HT-29 (cell line): ENCODE measurements around the gene VIPR2. TPM values are rescaled to one million over a fixed set of nuclear protein-coding genes. Genes with fewer than 3 reads are reported as not detected.

ENCODE experiments used
- DNase-seq: peaks from one replicate; pipeline ENCODE4 v3.0.0-alpha.2; 2015; ENCODE audit warnings: low spot score
- total RNA-seq: library from RNA; depleted of rRNA; stranded (reverse); fragments of >200 nt; shearing (Covaris generic); gene quantifications from 2 replicates; pipeline ENCODE4 v1.2.3, GENCODE V29; 2014

The VIPR2 gene
- total RNA-seq, 1 experiment from 2014 or later, result not detected

DNA sequence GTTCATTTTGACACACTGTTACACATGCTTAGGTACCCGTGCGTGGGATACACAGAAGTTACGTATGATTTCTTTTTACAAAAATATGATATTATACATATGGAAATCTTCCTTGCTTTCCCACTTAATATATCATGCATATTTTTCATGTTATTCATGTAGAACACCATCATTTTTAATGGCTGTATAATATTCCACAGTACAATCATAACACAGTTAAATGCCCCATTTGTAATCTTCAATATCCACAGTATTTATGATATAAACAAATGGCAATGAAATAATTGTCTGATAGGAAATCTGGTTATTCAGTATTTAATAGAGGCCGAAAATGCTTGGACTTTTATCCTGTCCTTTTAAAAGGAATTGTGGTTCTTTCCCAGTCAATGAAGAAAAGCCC, 23.2 kb downstream of the VIPR2 start:
- DNase-seq, result no peak

DNA sequence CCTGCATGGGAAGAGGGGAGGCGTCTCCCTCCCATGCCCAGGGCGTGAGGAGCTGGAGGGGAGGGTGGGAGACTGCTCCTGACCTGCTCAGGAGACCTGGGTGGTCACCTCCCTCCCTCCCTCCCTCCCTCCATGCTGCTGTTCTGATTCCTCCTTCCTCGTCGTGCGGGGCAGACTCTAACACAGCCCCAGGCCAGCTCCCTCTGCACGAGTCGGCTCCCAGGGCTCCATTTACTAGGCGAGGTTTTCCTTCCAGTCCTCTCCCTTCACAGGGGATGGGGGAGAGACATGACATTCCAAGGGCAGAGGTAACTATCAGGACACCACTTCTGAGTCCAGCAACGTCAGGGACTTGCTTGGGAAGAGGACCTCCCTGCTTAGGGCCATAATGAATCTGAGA, 23.6 kb downstream of the VIPR2 start:
- DNase-seq, result no peak

DNA sequence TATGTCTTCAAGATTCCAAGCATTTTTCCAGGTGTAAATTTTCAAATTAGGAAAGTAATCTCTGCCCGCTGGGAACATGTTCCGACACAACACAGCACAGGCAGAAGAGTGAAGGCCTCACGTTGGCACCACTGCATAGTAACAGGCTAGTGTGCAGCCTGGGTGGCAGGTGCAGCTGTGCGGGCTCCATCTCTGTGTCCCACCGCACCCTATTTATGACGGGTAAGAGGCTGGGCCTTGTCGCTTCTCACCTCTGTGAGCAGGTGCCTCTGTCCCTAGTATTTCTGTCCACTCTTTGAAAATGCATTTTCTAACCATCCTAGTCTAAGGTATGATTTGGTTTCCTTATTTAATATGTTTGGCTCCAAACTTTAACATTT, 24.1 kb downstream of the VIPR2 start:
- DNase-seq, result no peak

DNA sequence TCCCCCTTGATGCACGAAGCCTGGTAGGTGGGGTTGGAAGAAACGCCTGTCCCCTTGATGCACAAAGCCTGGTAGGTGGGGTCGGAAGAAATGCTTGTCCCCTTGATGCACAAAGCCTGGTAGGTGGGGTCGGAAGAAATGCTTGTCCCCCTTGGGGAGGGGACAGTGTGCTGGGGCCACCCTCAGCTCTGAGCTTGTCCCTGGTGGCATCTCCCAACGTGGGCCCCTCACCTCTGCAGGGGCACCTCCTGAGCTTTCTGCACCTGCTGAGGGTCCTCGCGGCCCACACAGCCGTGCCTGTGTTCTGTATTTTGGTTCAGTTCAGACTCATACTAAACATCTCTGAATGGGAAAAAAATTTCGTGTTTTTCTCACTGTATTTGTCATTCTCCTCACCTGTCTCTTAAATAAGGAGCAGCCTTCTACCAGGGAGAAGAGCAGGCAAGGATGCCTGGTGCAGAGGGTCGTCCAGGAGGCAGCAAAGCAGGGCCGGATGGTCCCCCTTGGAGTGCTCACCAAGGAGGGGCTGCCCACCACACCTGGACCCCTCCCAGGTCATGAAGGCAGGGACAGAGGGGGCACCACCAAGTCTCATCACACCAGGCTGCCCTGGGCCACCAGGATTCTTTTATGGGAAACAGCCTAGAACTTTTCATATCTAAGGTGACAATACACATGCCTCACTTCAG, 24.7 kb downstream of the VIPR2 start:
- DNase-seq, result no peak

DNA sequence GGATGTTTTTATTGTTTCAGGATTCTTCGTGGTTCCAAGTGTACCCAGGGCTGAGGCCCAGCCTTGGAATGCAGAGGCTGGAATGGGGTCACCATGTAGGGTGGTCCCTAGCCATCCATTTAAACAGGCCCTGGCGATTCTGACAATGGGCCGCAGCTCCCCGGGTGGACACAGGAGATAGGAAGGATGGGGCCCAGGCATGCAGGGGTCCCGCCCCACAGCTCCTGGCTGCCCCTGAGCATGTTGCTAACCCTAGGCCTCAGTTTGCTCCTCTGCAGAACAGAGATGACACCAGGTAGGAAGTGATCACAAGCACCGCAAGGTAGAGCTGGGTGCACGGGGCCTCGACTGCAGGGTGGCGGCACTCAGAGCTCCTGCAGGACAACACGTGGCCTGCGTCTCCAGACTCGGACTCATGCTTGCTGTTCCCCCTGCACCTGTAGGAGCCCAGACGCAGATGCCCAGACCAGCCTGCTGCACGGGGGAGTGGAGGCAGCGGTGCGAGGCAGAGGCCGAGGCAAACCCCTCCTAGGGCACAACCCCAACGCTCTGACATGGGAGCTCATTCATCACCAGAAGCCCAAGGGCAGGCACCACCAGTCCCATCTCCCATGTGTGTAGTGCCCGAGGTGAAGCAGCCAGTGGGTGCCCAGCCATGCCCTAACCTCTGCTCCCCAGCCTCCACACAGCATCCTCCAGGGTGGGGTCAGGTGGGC, 25.5 kb downstream of the VIPR2 start:
- DNase-seq, result no peak

DNA sequence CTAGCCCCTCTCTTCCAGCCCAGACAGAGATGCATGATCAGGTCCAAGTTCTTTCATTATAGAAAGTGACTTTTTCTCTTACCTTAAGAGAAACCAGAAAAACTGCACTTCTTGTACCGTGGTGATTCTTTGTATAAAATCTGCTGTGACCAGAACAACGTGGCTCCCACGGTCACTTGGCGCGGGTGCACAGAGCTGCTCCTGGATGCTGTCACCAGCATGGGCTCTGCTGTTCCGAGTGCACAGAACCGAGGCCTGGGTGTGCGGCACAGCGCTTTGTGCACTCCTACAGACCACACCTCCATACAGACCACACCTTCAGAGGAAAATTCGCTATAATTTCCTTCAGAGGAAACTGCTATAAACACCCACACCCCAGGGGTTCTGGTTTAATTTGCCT, 26.0 kb downstream of the VIPR2 start:
- no peak for DNase-seq

DNA sequence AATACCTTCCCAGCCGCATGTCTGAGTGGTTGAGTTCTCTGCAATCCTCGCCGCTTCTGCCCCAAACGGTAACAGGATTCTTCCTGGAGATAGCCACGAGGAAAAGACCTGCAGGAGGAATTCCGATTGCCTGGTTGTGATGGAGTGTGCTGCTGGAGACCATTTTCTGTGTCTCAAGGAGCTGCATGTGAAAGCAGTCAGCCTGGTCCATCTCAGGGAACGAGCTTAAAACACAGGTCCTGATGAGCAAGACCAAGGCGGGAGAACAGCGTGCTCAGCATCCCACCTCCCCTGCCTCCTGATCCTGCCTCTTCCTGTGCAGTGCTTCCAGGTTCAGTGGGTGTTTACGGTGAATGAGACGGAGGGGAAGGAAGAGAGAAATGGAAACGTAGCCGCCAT, 26.5 kb downstream of the VIPR2 start:
- no peak for DNase-seq

DNA sequence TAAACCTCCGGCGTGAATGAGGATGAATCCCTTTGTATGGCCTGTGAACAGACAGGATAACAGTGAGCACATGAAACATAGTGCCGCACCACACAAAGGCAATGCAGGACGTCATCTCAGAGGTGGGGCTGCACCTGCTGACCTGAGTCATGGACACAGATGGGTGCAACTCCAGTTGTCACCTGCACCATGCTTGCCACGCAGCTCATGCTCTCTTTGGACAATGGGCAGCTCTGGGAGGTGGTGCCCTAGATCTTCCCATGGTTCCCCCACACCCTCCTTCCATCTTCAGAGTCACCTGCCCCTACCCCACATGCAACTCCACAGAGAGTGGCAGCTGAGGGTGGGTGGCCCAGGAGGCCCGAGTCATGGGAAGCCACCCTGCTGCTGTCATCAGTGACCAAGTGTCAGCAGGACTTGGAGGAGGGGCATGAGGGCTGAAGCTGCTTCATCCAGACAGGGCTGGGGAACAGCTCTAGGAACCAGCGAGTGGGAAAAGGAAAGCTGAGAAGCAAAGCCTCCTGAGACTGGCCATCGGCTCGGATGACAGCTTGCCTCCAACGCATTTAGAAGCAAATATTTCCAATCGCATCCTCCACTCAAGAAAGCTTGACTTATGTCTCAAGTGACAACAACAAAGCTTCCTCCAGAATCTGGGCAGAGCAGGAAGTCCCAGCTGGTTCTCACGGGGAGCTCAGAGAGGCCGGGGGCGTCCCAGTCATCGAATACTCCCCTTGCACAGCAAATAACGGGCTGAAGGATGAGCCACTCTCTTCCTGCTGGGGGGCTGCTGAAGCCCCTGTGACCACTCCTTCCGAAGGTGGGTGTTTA, 27.1 kb downstream of the VIPR2 start:
- DNase-seq, result no peak

DNA sequence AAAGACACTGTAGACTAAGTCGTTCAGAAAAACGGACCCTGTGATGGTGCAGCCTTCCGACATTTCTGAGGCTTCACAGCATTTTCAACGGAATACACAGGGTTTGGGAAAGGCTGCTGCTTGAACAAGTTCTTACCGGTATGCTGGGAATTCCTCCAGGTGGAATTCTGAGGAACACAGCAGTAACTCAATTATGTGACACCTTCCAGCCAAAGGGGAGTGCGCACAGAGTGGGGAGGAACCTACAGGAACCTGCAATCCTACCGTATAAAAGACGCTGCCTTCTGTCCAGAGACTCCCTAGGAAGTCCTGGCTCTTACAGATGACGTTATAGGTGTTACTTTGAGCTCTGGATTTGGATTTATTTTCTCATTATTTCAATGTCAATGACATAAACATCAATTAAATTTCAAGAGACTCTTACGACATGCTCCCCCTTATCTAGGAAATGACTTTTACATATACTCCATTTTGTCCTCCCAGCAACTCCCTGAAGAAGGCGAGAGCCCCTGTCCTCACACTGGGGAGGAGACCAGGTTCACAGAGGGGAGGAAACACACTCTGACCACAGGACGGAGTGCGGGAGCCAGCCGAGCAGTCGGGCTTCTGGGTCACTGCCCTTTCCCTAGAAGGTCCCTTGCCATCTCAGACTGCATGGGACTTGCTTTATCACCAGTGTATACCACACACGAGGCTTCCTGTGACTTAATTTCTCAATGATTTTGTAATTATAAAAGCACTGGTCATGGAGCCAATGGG, 27.9 kb downstream of the VIPR2 start:
- DNase-seq, result no peak

DNA sequence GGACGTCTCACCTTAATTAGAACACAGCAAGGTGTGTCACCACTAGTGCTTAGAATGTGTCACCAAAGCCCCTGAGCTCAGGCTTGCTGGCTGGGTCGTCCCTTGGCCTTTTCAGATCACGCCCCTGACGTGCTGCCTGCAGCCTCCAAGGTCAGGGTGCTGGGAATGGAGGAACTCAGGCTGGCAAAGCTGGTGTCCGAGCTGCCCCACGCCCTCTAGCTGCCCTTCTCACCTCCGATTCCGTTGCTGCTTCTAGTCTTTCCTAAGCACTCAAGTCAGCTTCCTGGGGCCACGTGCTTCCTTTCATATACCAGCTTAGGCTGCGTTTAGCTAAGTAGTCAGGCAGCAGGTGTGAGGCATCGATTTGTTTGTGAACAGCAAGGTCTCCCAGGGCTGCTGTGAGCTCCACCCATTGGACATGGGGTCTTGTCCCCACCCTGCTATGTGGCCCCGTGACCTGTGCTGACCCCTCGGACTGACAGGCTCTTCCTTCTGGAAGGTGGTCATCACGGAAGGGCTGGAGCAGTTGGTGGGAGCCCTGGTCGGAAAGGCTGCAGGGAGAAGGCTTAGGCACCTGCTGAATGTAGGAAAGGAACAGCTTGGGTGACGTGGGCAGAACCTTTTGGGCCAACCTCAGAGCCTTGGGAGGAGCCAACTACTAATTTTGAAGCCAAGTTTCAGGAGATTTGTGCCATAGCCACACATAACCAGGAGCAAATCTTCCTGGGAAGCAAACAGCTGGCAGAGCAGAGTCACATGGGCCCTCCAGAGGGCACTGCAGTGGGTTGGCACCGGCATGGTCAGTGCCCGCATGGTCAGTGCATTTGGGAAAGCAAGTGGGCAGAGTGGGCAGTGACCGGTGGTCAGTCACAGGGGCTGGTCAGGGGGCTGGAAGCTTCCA, 28.8 kb downstream of the VIPR2 start:
- DNase-seq, result peak; percentile 8

DNA sequence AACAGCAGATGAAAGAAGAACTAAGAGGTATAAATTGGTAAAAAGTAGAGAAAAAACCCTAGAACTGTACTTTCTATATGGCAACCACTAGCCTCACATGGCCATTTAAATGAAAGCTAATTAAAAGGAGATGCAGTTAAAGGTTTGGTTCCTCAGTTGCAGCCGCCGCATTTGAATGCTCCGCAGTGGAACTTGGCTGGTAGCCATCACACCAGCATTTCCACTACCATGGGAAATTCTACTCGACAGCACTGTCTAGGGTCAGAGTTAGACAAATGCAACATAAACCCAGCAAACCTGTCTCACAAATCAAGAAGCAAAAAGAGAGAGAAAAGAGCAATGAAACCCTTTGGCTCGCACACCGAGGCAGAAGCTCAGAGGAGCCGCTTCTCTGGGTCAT, 29.7 kb downstream of the VIPR2 start:
- no peak for DNase-seq

DNA sequence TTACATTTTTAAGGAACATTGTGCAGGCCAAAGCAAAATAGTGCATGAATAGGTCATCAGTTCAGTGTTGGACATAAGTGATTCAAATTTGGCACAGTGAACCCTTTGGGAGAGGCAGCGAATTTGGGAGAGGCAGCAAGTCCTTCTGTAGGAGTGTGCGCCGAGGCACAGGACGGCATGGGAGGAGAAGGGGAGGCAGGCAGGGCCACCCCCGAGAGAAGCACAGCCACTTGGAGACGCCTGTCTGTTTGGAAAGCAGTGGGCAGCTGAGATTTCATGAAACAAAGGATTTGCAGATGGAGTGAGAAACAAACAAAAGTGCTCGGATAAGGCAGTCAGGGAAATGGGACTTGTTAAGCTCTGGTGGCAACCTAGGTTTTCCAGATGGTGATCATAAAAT, 30.6 kb downstream of the VIPR2 start:
- no peak for DNase-seq

DNA sequence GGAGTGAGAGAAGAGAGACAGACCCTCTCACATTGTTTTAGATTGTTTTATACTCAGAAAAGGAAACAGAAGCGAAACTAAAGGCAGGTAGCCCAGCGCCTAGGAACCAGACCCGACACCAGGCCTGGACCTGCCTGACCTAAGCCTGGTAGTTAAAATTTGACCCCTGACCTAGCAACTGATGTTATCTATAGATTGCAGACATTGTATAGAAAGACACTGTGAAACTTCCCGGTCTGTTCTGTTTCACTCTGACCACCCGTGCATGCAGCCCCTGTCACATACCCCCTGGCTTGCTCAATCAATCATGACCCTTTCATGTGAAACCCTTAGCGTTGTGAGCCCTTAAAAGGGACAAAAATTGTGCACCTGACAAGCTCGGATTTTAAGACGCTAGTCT, 31.6 kb downstream of the VIPR2 start:
- no peak for DNase-seq

DNA sequence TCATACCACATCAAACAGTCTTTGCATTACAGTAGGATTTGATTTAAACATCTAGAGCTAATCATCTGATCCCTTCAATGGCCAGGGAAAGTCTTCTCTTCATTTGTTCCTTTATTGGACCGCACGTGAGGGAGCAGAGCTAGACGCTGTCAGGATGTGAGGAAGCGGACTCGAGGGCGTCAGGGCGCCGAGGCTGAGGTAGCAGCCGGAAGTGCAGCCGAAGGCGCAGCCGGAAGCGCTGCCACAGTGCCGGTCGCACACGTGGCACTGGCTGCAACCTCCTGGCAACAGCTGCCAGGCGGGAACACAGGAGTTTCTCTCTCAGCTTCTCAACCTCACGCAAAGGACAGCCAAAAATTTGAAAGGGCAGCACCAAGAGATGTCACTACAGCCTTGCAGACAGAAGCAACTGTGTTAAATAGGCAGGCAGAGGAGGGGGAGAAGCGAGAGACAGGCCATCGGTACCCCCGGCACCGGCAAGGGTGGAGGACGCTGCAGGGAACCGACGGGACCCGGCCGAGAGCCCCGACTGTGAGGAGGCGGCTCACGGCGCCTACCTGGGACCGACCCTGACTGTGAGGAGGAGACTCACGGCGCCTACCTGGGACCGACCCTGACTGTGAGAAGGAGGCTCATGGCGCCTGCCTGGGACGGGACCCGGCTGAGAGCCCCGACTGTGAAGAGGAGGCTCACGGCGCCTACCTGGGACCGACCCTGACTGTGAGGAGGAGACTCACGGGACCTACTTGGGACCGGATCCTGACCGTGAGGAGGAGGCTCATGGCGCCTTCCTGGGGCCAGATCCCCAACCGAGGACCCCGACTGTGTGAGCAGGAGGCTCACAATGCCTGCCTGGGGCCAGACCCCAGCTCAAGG, 32.3 kb downstream of the VIPR2 start:
- no peak for DNase-seq

DNA sequence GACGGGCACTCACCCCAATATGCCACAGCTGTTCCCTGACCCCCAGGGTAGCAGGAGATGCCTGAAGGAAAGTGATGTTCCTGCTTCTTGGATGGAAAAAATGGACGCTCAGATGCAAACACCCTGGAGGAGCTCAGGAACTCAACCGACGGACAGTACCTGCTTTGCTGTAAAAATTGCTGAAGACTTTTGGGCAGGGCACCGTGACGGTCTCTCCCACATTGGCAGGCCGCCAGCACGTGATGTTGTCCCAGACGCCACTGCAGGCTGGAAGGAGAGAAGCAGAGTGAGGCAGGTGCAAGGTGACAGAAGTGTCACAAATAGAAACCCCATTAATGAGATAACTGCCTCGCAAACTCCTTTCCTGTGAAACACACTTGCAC, 35.0 kb downstream of the VIPR2 start:
- peak; percentile 21 for DNase-seq

DNA sequence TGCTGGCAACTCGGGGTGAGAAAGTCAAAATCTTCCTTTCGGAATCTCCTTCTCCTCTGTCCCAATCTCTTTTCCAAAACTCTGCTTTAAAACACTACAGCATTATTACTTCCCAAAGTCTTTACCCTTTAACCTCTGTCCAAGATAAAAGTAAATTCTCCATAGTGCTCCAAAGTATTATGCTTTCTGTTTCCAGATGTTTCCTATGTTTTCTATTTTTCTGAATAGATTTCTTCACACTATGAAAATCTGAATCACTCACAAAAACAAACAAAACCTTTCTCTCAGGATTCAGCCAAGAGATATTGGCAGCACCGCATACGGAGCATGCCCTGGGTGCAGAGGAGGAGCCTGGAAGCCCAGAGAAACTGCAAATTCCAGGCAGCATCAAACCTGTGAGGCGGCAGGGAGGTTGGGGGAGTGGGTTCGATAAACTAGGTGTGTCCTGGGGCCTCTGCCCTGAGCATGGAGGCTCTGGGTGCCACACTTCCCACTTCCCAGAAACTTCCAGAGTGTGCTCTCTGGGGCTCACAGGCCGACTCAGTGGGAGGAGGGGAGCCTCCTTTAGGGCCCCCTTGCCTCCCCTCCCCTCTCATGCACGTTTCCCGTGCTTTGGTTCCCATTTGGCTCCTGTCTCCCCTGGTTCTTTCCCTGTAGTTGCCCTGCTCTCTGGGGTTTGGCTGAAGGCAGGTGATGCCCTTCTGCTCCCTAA, 35.6 kb downstream of the VIPR2 start:
- DNase-seq, result no peak

DNA sequence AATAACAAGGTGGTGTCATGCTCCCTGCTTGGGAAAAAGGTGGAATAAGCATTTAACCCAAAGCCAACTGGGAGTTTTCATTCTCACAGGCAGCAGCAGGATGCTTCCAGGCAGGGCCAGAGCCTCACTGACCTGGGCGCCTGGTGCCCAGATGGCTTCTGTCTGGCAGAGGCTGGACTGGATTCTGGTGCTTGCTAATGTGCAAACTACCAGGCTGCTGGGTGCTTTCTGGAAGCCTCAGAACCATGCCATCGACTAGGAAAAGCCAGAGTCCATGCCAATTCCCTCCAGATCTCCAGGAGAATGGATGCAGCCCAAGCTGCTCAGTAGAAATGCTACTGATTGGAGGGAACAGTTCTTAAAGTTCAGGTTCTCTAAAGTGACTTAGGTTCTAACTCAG, 36.2 kb downstream of the VIPR2 start:
- DNase-seq, result no peak

DNA sequence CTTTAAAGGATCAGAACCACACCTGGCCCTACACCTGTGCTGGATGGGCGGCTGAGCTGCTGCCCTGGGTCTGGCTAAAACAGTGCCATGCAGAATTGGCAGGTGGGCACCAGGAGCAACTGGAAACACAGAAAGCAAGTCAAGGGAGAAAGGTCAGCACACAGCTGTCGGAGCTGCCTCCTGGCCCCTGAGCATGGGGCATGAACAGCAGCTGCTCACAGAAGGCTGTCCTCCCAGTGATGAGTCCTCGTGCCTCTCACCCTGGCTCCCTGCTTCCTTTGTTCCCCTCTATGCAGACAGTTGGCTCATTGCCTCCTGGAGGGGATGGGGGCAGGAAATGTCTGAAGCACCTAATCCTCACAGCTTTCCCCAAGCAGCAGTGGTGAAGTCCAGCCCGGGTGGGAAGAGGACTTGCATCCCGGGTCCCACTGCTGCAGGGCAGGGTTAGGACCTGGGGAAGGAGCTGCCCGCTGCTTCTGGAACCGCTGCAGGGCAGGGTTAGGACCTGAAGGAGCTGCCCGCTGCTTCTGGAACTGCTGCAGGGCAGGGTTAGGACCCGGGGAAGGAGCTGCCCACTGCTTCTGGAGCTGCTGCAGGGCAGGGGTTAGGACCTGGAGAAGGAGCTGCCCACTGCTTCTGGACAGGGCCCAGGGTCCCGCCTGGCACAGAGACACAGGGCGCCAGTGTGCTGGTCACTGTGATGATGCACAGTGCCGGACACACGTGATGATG, 37.3 kb downstream of the VIPR2 start:
- no peak for DNase-seq
